K562 (cell line): ENCODE measurements around the gene LPA. TPM values are rescaled to one million over a fixed set of nuclear protein-coding genes. Genes with fewer than 3 reads are reported as not detected.

Experiments used
- ADNP ChIP-seq: fragments of 200-800 bp; sonication (Bioruptor generic); IDR thresholded peaks from 2 replicates; pipeline ENCODE4 v1.6.1; 2016; ENCODE audit warnings: missing genetic modification characterization, missing compliant biosample characterization
- AFF4 ChIP-seq: sonication (generic); formaldehyde crosslinking; IDR thresholded peaks from 2 replicates; pipeline ENCODE4 v1.8.0; 2023; ENCODE audit warnings: mild to moderate bottlenecking, missing genetic modification reagents
- ARID1B ChIP-seq: fragments of 450-650 bp; IDR thresholded peaks from 2 replicates; pipeline ENCODE4 v1.6.1; 2016; ENCODE audit warnings: antibody characterized with exemption, mild to moderate bottlenecking, inconsistent platforms
- ATF3 ChIP-seq, 2 experiments: fragments of 450-650 bp in 1 of 2; sonication (generic) in 1 of 2; formaldehyde crosslinking in 1 of 2; IDR thresholded peaks in 1 of 2; conservative IDR thresholded peaks in 1 of 2; 2 replicates each; pipeline versions ENCODE4 v1.6.1 to v1.8.1; 2016 to 2023; ENCODE audit warnings: mild to moderate bottlenecking in 2 of 2, moderate library complexity in 2 of 2, inconsistent platforms in 1 of 2, missing genetic modification reagents in 1 of 2
- ATF6 ChIP-seq: sonication (generic); formaldehyde crosslinking; IDR thresholded peaks from 2 replicates; pipeline ENCODE4 v1.4.0; 2020; ENCODE audit warnings: mild to moderate bottlenecking, missing genetic modification reagents
- CBX3 ChIP-seq, 2 experiments: IDR thresholded peaks; 1 replicate in 1 of 2; 2 replicates in 1 of 2; pipeline ENCODE4 v1.6.1; 2012; ENCODE audit warnings: inconsistent platforms in 2 of 2, low read length in 2 of 2, borderline replicate concordance in 1 of 2, control low read depth in 1 of 2
- CHD1 ChIP-seq: fragments of 200-600 bp; sonication (generic); IDR thresholded peaks from one replicate; pipeline ENCODE4 v1.6.1; 2012; ENCODE audit warnings: mild to moderate bottlenecking, moderate library complexity, low read length, inconsistent platforms
- ELK1 ChIP-seq: sonication (generic); formaldehyde crosslinking; IDR thresholded peaks from 2 replicates; pipeline ENCODE4 v1.8.1; 2022; ENCODE audit warnings: missing genetic modification reagents
- FOXK2 ChIP-seq, 2 experiments: fragments of 450-650 bp; IDR thresholded peaks in 1 of 2; conservative IDR thresholded peaks in 1 of 2; 2 replicates each; pipeline ENCODE4 v1.6.1; 2016; ENCODE audit warnings: low read depth in 2 of 2, mild to moderate bottlenecking in 1 of 2
- ILF3 ChIP-seq: fragments of 450-650 bp; IDR thresholded peaks from 2 replicates; pipeline ENCODE4 v1.6.1; 2018; ENCODE audit warnings: antibody characterized with exemption, mild to moderate bottlenecking, moderate library complexity, borderline replicate concordance
- JUND ChIP-seq, 2 experiments: IDR thresholded peaks; 2 replicates in 1 of 2; 3 replicates in 1 of 2; pipeline ENCODE4 v1.6.1; 2011; ENCODE audit warnings: borderline replicate concordance in 2 of 2, low read depth in 2 of 2, low read length in 2 of 2, improper control_type of control experiment in 1 of 2, missing biosample characterization in 1 of 2, missing genetic modification characterization in 1 of 2, missing genetic modification reagents in 1 of 2
- MAFK ChIP-seq: IDR thresholded peaks from 2 replicates; pipeline ENCODE4 v1.6.1; 2011; ENCODE audit warnings: low read length, improper control_type of control experiment
- PBX2 ChIP-seq, 2 experiments: IDR thresholded peaks in 1 of 2; conservative IDR thresholded peaks in 1 of 2; 2 replicates each; pipeline ENCODE4 v1.6.1; 2016; ENCODE audit warnings: low read depth in 2 of 2, mild to moderate bottlenecking in 1 of 2, missing compliant biosample characterization in 1 of 2, missing genetic modification characterization in 1 of 2, moderate library complexity in 1 of 2
- ZNF133 ChIP-seq: fragments of 250-450 bp; sonication (Bioruptor Pico); IDR thresholded peaks from 2 replicates; pipeline ENCODE4 v1.4.0; 2020; ENCODE audit warnings: mild to moderate bottlenecking
- ZNF316 ChIP-seq: fragments of 450-650 bp; IDR thresholded peaks from 2 replicates; pipeline ENCODE4 v1.6.1; 2016
- polyA plus RNA-seq, 8 experiments: library from polyadenylated mRNA; depleted of rRNA in 4 of 8; stranded (reverse) in 5 of 8; unstranded in 3 of 8; fragments of >200 nt; fragmentation: Nextera tagmentation in 2 of 8; fragmentation: Illumina TruSeq in 1 of 8; extraction: Ambion mirVana in 2 of 8; extraction: Trizol in 1 of 8; gene quantifications; 2 replicates each; pipeline versions ENCODE4 v1.2.1 to v1.2.3, GENCODE V29; 2011 to 2014; ENCODE audit warnings: inconsistent platforms in 1 of 8, missing spikeins in 1 of 8
- total RNA-seq, 7 experiments: library from RNA; depleted of rRNA in 6 of 7; stranded (reverse); fragments of >200 nt in 6 of 7; fragmentation: Illumina TruSeq in 2 of 7; extraction: Trizol in 2 of 7; gene quantifications; 2 replicates each; pipeline versions ENCODE4 v1.2.1 to v1.2.3, GENCODE V29; 2011 to 2021; ENCODE audit warnings: low replicate concordance in 1 of 7

Gene LPA
- total and polyA plus RNA-seq, 9 of the 15 experiments (the other 6 are each of a cell fraction or from before 2014, with no cell fraction given): 0.01 to 0.18 (median 0.07) TPM; not detected in 6

GRCh38 chr6:160573943-160574342 lies 90.1 kb downstream of the LPA start (continued):
- TF ChIP-seq ILF3 (no peak), ELK1 (CRISPR knock-in tag) (no peak), PBX2 (CRISPR knock-in tag; IDR thresholded peaks at IDR 0.05; ENCODE audit: low read depth) (no peak), PBX2 (tag; conservative IDR thresholded peaks at IDR 0.05; ENCODE audit: low read depth) (peak; percentile 65), JUND (IDR thresholded peaks at IDR 0.05; ENCODE audit: borderline replicate concordance, low read depth, low read length) (no peak), JUND (tag; IDR thresholded peaks at IDR 0.05; ENCODE audit: borderline replicate concordance, low read depth, low read length) (peak; percentile 22; the same call in 1 of the 3 replicates), CHD1 (no peak), AFF4 (CRISPR knock-in tag) (no peak), ZNF133 (CRISPR knock-in tag) (no peak), ARID1B (peak; percentile 25; the same call in 1 of the 2 replicates), ATF3 (IDR thresholded peaks at IDR 0.05) (peak; percentile 26; the same call in 1 of the 2 replicates), ATF3 (CRISPR knock-in tag; conservative IDR thresholded peaks at IDR 0.05) (no peak), CBX3 (IDR thresholded peaks at IDR 0.05; ENCODE audit: borderline replicate concordance in 1 of 2, low read length in 2 of 2) (0 out of 3 replicates have a peak, but pooled peaks of 1 of the 2 experiments have one; percentile 30), ZNF316 (peak; percentile 86), MAFK (peak; percentile 41; the same call in 1 of the 2 replicates), FOXK2 (conservative IDR thresholded peaks at IDR 0.05 in 1 of 2, IDR thresholded peaks at IDR 0.05 in 1 of 2; ENCODE audit: low read depth in 2 of 2) (no peak), ATF6 (no peak), ADNP (tag) (no peak)
